WTC11 (cell line): ENCODE results near the gene NPEPL1. TPM values are rescaled to one million over a fixed set of nuclear protein-coding genes. Genes with fewer than 3 reads are reported as not detected.

ENCODE experiments used
- ATAC-seq: fragments of 200-7000 bp; cut with Tn5 transposase; 2 replicates; pipeline ENCODE4 v1.10.0; 2021; ENCODE audit warnings: mild to moderate bottlenecking, moderate library complexity
- CTCF ChIA-PET: fragments of 300-600 bp; sonication (Branson Sonifier 250); formaldehyde crosslinking; loops from one replicate; lab custom pipeline; 2021; ENCODE audit warnings: antibody characterized with exemption; lab: Charles Lee
- POLR2A ChIA-PET: fragments of 350-600 bp; sonication (Branson Sonifier 250); formaldehyde crosslinking; loops from one replicate; lab custom pipeline; 2021; ENCODE audit warnings: antibody characterized with exemption; lab: Charles Lee
- DNase-seq: peaks from one replicate; pipeline ENCODE4 v3.0.0; 2021; ENCODE audit warnings: low spot score
- H3K27ac Mint-ChIP-seq: 2 replicates; pipeline ENCODE4 v1.8.0; 2021; ENCODE audit warnings: mixed read lengths
- H3K27me3 Mint-ChIP-seq: 2 replicates; pipeline ENCODE4 v1.8.0; 2021; ENCODE audit warnings: low read depth, mild to moderate bottlenecking, moderate library complexity, mixed read lengths
- H3K36me3 Mint-ChIP-seq: 2 replicates; pipeline ENCODE4 v1.8.0; 2021; ENCODE audit warnings: mixed read lengths
- H3K4me1 Mint-ChIP-seq: 2 replicates; pipeline ENCODE4 v1.8.0; 2022; ENCODE audit warnings: mixed read lengths
- H3K4me3 Mint-ChIP-seq: 2 replicates; pipeline ENCODE4 v1.8.0; 2021; ENCODE audit warnings: mild to moderate bottlenecking, moderate library complexity, mixed read lengths
- H3K9me3 Mint-ChIP-seq: 2 replicates; pipeline ENCODE4 v1.8.0; 2021; ENCODE audit warnings: mixed read lengths
- ARID4B ChIP-seq: sonication (generic); formaldehyde crosslinking; IDR thresholded peaks from 2 replicates; pipeline ENCODE4 v1.8.0; 2023; ENCODE audit warnings: missing genetic modification reagents, mild to moderate bottlenecking, borderline replicate concordance
- ATF6 ChIP-seq: sonication (generic); formaldehyde crosslinking; IDR thresholded peaks from 2 replicates; pipeline ENCODE4 v1.8.1; 2023; ENCODE audit warnings: mild to moderate bottlenecking, missing genetic modification reagents
- CREB1 ChIP-seq: sonication (generic); formaldehyde crosslinking; IDR thresholded peaks from 2 replicates; pipeline ENCODE4 v1.8.0; 2023; ENCODE audit warnings: mild to moderate bottlenecking, missing genetic modification reagents
- E2F4 ChIP-seq: sonication (generic); formaldehyde crosslinking; IDR thresholded peaks from 2 replicates; pipeline ENCODE4 v1.8.1; 2022; ENCODE audit warnings: low read depth, mild to moderate bottlenecking, moderate library complexity, missing genetic modification reagents, borderline replicate concordance
- E2F5 ChIP-seq: sonication (generic); formaldehyde crosslinking; IDR thresholded peaks from 2 replicates; pipeline ENCODE4 v1.8.1; 2022; ENCODE audit warnings: mild to moderate bottlenecking, moderate library complexity, missing genetic modification reagents
- ERG ChIP-seq: fragments of 250-450 bp; sonication (Bioruptor Pico); IDR thresholded peaks from 2 replicates; pipeline ENCODE4 v1.8.0; 2021; ENCODE audit warnings: mild to moderate bottlenecking
- GRHL2 ChIP-seq: fragments of 250-450 bp; sonication (Bioruptor Pico); IDR thresholded peaks from 2 replicates; pipeline ENCODE4 v1.8.0; 2022; ENCODE audit warnings: mild to moderate bottlenecking, moderate library complexity; ENCODE audit not compliant: insufficient replicate concordance, severe bottlenecking
- HMGA2 ChIP-seq: fragments of 250-450 bp; sonication (Bioruptor Pico); IDR thresholded peaks from 2 replicates; pipeline ENCODE4 v1.4.0; 2021; ENCODE audit warnings: mild to moderate bottlenecking, moderate library complexity
- HMGXB4 ChIP-seq: sonication (generic); formaldehyde crosslinking; IDR thresholded peaks from 2 replicates; pipeline ENCODE4 v1.8.1; 2023; ENCODE audit warnings: mild to moderate bottlenecking, moderate library complexity, missing genetic modification reagents
- JUN ChIP-seq: sonication (generic); formaldehyde crosslinking; IDR thresholded peaks from 2 replicates; pipeline ENCODE4 v1.8.0; 2023; ENCODE audit warnings: mild to moderate bottlenecking, missing genetic modification reagents
- MYBL2 ChIP-seq: sonication (generic); formaldehyde crosslinking; IDR thresholded peaks from 2 replicates; pipeline ENCODE4 v1.8.1; 2023; ENCODE audit warnings: mild to moderate bottlenecking, moderate library complexity, missing genetic modification reagents
- NR1H2 ChIP-seq: sonication (generic); formaldehyde crosslinking; IDR thresholded peaks from 2 replicates; pipeline ENCODE4 v1.9.0; 2021; ENCODE audit warnings: mild to moderate bottlenecking, moderate library complexity, missing genetic modification reagents
- OVOL2 ChIP-seq: fragments of 250-450 bp; sonication (Bioruptor Pico); IDR thresholded peaks from 2 replicates; pipeline ENCODE4 v1.9.0; 2021; ENCODE audit warnings: mild to moderate bottlenecking, borderline replicate concordance
- PREB ChIP-seq: sonication (generic); formaldehyde crosslinking; IDR thresholded peaks from 2 replicates; pipeline ENCODE4 v1.8.1; 2022; ENCODE audit warnings: mild to moderate bottlenecking, missing genetic modification reagents, moderate library complexity, borderline replicate concordance
- TEAD1 ChIP-seq: sonication (generic); formaldehyde crosslinking; IDR thresholded peaks from 2 replicates; pipeline ENCODE4 v1.8.0; 2022; ENCODE audit warnings: mild to moderate bottlenecking, missing genetic modification reagents
- USF1 ChIP-seq: sonication (generic); formaldehyde crosslinking; IDR thresholded peaks from 2 replicates; pipeline ENCODE4 v1.8.0; 2022; ENCODE audit warnings: mild to moderate bottlenecking, missing genetic modification reagents
- ZNF138 ChIP-seq: sonication (generic); formaldehyde crosslinking; conservative IDR thresholded peaks from 2 replicates; pipeline ENCODE4 v1.8.1; 2022; ENCODE audit warnings: mild to moderate bottlenecking, moderate library complexity, missing genetic modification reagents
- ZNF512 ChIP-seq: sonication (generic); formaldehyde crosslinking; IDR thresholded peaks from 2 replicates; pipeline ENCODE4 v1.8.1; 2022; ENCODE audit warnings: missing genetic modification reagents, borderline replicate concordance
- total RNA-seq: library from RNA; stranded (reverse); gene quantifications from 3 replicates; pipeline ENCODE4 v1.2.3, GENCODE V29; 2021

NPEPL1 gene
- total RNA-seq, 1 experiment from 2014 or later = 39.9 TPM

GRCh38 chr20:58685988-58686387 lies 6.6 kb upstream of the NPEPL1 start:
- CTCF ChIA-PET = no interaction called here
- TF ChIP-seq GRHL2 (no peak), HMGXB4 (CRISPR knock-in tag) (no peak), CREB1 (CRISPR knock-in tag) (no peak), ARID4B (CRISPR knock-in tag) (no peak), ATF6 (no peak), E2F5 (CRISPR knock-in tag) (no peak), MYBL2 (CRISPR knock-in tag) (no peak), ZNF512 (no peak), JUN (CRISPR knock-in tag) (no peak), OVOL2 (CRISPR knock-in tag) (no peak), HMGA2 (CRISPR knock-in tag) (no peak), TEAD1 (no peak), E2F4 (no peak), NR1H2 (CRISPR knock-in tag) (no peak), ERG (no peak), PREB (CRISPR knock-in tag) (no peak), ZNF138 (CRISPR knock-in tag) (no peak), USF1 (no peak)
- Mint-ChIP-seq H3K4me3 (no peak overlapping the region), H3K4me1 (peaks cover 28% of the 10 kb centered on the region), H3K36me3 (peaks cover 16% of the 10 kb centered on the region), H3K9me3 (no peaks in the 10 kb centered on the region), H3K27me3 (no peaks in the 10 kb centered on the region), H3K27ac (no peak overlapping the region; the same call in 1 of the 2 replicates)
- ATAC-seq = no peak
- DNase-seq = no peak
- POLR2A ChIA-PET = interaction anchor here (0.8 to 1.0 kb wide), 2 partner anchors 17 to 166 kb away, joined by 3 to 5 read pairs; no protein-coding TSS in a partner anchor
